HFF-Myc (cell line): ENCODE data around the gene KCP.

ENCODE experiments used
- DNase-seq: peaks from one replicate; pipeline ENCODE4 v3.0.0-alpha.2; 2011; ENCODE audit warnings: low read depth; ENCODE audit errors: extremely low read depth
- H3K4me3 ChIP-seq: replicated peaks from 2 replicates; pipeline ENCODE4 v1.5.1; 2011; ENCODE audit warnings: low read depth, mild to moderate bottlenecking, control low read depth, low read length
- CTCF ChIP-seq: IDR thresholded peaks from 2 replicates; pipeline ENCODE4 v1.5.1; 2012; ENCODE audit warnings: mild to moderate bottlenecking, low read depth, low read length, control low read depth; ENCODE audit errors: missing control alignments

KCP gene

GRCh38 chr7:128884561-128885369, 25.7 kb downstream of the KCP start:
- no peak for DNase-seq
- TF ChIP-seq CTCF, result no peak
- H3K4me3 ChIP-seq, result no peak overlapping the region

- DNase-seq, result no peak
- peak; percentile 96 for TF ChIP-seq CTCF
- H3K4me3 ChIP-seq, result no peak overlapping the region
Measured at GRCh38 chr7:128883622-128884448, 26.7 kb downstream of the KCP start.

- no peak overlapping the region for H3K4me3 ChIP-seq
- DNase-seq, result no peak
- TF ChIP-seq CTCF, result no peak
Measured at GRCh38 chr7:128882134-128882533, 28.4 kb downstream of the KCP start.

GRCh38 chr7:128881458-128882125, 28.9 kb downstream of the KCP start:
- no peak for TF ChIP-seq CTCF
- DNase-seq, result no peak
- no peak overlapping the region for H3K4me3 ChIP-seq

GRCh38 chr7:128880791-128881457, 29.6 kb downstream of the KCP start:
- DNase-seq, result no peak
- TF ChIP-seq CTCF, result no peak

More at GRCh38 chr7:128880791-128881457, 29.6 kb downstream of the KCP start:
- no peak overlapping the region for H3K4me3 ChIP-seq
